Measurements from ENCODE around the gene KRT14. TPM values are rescaled to one million over a fixed set of nuclear protein-coding genes. Genes with fewer than 3 reads are reported as not detected.
"Not testable (repeated sequence)": the region's sequence is repeated elsewhere in the genome, so short reads cannot be mapped to it uniquely, and the experiment has no call there.

KRT14 gene
- total RNA-seq, 5 donors from 2014 or later (not counting 1 experiment from before 2014, with no cell fraction given) = not detected

- H3K27me3 ChIP-seq (replicated peaks in 1 of 2; ENCODE audit: control insufficient read depth in 2 of 2, extremely low read depth in 1 of 2, insufficient read depth in 2 of 2, low read length in 1 of 2) = peaks cover 0 to 23% of the 10 kb centered on the region in 2 experiments
- peaks cover 0 to 20% of the 10 kb centered on the region in 2 experiments for H3K4me1 ChIP-seq (ENCODE audit: control insufficient read depth in 1 of 2, extremely low read depth in 1 of 2, insufficient read depth in 2 of 2, low read length in 2 of 2)
- POLR2A ChIA-PET = no interaction called here
- H3K9me3 ChIP-seq = no peaks in the 10 kb centered on the region
- 79% methylated on average over 13 of the region's 13 CpGs for WGBS (ENCODE audit: insufficient coverage)
- H3K4me1 Mint-ChIP-seq = peaks cover 10 to 21% (median 17%) of the 10 kb centered on the region in 3 donors
- no peak for DNase-seq
- CTCF ChIA-PET = no interaction called here
- H3K36me3 ChIP-seq (ENCODE audit: control insufficient read depth in 2 of 2, extremely low read depth in 1 of 2, insufficient read depth in 1 of 2, low read length in 1 of 2) = no peaks in the 10 kb centered on the region
- H3K4me3 ChIP-seq (ENCODE audit: control insufficient read depth in 1 of 2, extremely low read depth in 1 of 2, low read length in 1 of 2) = no peak overlapping the region
- no peak overlapping the region for H3K4me3 Mint-ChIP-seq
- peaks cover 2 to 3% of the 10 kb centered on the region in 2 donors for H3K27me3 Mint-ChIP-seq
- ATAC-seq (replicated peaks in 1 of 4) = no peak
- H3K9me3 Mint-ChIP-seq = peaks cover 0 to 7% (median 2%) of the 10 kb centered on the region in 3 donors
- no peak overlapping the region for H3K27ac Mint-ChIP-seq
- no peaks in the 10 kb centered on the region for H3K36me3 Mint-ChIP-seq
- no peak overlapping the region for H3K27ac ChIP-seq (ENCODE audit: low read length)
Observed at GRCh38 chr17:41545829-41546410, 40.8 kb downstream of the KRT14 start.

GRCh38 chr17:41544935-41545334 lies 41.8 kb downstream of the KRT14 start:
- no peaks in the 10 kb centered on the region for H3K36me3 ChIP-seq (ENCODE audit: control insufficient read depth in 2 of 2, extremely low read depth in 1 of 2, insufficient read depth in 1 of 2, low read length in 1 of 2)
- Mint-ChIP-seq H3K27me3 (peaks cover 2 to 6% of the 10 kb centered on the region in 2 donors), H3K9me3 (peaks cover 0 to 7% (median 2%) of the 10 kb centered on the region in 3 donors), H3K4me1 (peaks cover 10 to 21% (median 17%) of the 10 kb centered on the region in 3 donors), H3K27ac (no peak overlapping the region), H3K4me3 (no peak overlapping the region), H3K36me3 (no peaks in the 10 kb centered on the region)
- CTCF ChIA-PET = interaction anchor here in 1 of 2 donors (0.7 kb wide), 1 partner anchor 43 kb away, joined by 3 read pairs; no protein-coding TSS in a partner anchor
- POLR2A ChIA-PET = interaction anchor here in 1 of 2 donors (0.5 kb wide), 1 partner anchor 624 kb away, joined by 8 read pairs; no protein-coding TSS in a partner anchor
- H3K27ac ChIP-seq (ENCODE audit: low read length) = no peak overlapping the region
- 88% methylated on average over 2 of the region's 5 CpGs for WGBS (ENCODE audit: insufficient coverage)
- DNase-seq (no peak), ATAC-seq (replicated peaks in 1 of 4) (no peak)
- no peaks in the 10 kb centered on the region for H3K9me3 ChIP-seq
- peaks cover 0 to 19% of the 10 kb centered on the region in 2 experiments for H3K27me3 ChIP-seq (replicated peaks in 1 of 2; ENCODE audit: control insufficient read depth in 2 of 2, extremely low read depth in 1 of 2, insufficient read depth in 2 of 2, low read length in 1 of 2)
- peaks cover 0 to 20% of the 10 kb centered on the region in 2 experiments for H3K4me1 ChIP-seq (ENCODE audit: control insufficient read depth in 1 of 2, extremely low read depth in 1 of 2, insufficient read depth in 2 of 2, low read length in 2 of 2)
- H3K4me3 ChIP-seq (ENCODE audit: control insufficient read depth in 1 of 2, extremely low read depth in 1 of 2, low read length in 1 of 2) = no peak overlapping the region

GRCh38 chr17:41544491-41544892 lies 42.2 kb downstream of the KRT14 start:
- Histone ChIP-seq H3K9me3 (no peaks in the 10 kb centered on the region), H3K36me3 (ENCODE audit: control insufficient read depth in 2 of 2, extremely low read depth in 1 of 2, insufficient read depth in 1 of 2, low read length in 1 of 2) (no peaks in the 10 kb centered on the region), H3K27ac (ENCODE audit: low read length) (no peak overlapping the region), H3K4me1 (ENCODE audit: control insufficient read depth in 1 of 2, extremely low read depth in 1 of 2, insufficient read depth in 2 of 2, low read length in 2 of 2) (peaks cover 0 to 17% of the 10 kb centered on the region in 2 experiments), H3K4me3 (ENCODE audit: control insufficient read depth in 1 of 2, extremely low read depth in 1 of 2, low read length in 1 of 2) (no peak overlapping the region), H3K27me3 (replicated peaks in 1 of 2; ENCODE audit: control insufficient read depth in 2 of 2, extremely low read depth in 1 of 2, insufficient read depth in 2 of 2, low read length in 1 of 2) (peaks cover 0 to 19% of the 10 kb centered on the region in 2 experiments)
- H3K4me3 Mint-ChIP-seq = no peak overlapping the region
- H3K36me3 Mint-ChIP-seq = no peaks in the 10 kb centered on the region
- peaks cover 0 to 7% (median 2%) of the 10 kb centered on the region in 3 donors for H3K9me3 Mint-ChIP-seq
- WGBS (ENCODE audit: insufficient coverage) = 83% methylated on average over 1 of the region's 5 CpGs
- H3K27ac Mint-ChIP-seq = no peak overlapping the region
- POLR2A ChIA-PET = no interaction called here
- H3K4me1 Mint-ChIP-seq = peaks cover 8 to 19% (median 16%) of the 10 kb centered on the region in 3 donors
- no peak for ATAC-seq (replicated peaks in 1 of 4)
- CTCF ChIA-PET = interaction anchor here in 1 of 2 donors (0.7 kb wide), 1 partner anchor 42 kb away, joined by 3 read pairs; no protein-coding TSS in a partner anchor
- peaks cover 2 to 6% of the 10 kb centered on the region in 2 donors for H3K27me3 Mint-ChIP-seq
- DNase-seq = no peak

GRCh38 chr17:41542786-41543185 lies 43.9 kb downstream of the KRT14 start:
- H3K4me3 Mint-ChIP-seq; H3K36me3 Mint-ChIP-seq; H3K9me3 ChIP-seq; H3K27ac Mint-ChIP-seq; H3K4me1 ChIP-seq (ENCODE audit: control insufficient read depth in 1 of 2, extremely low read depth in 1 of 2, insufficient read depth in 2 of 2, low read length in 2 of 2); H3K4me3 ChIP-seq (ENCODE audit: control insufficient read depth in 1 of 2, extremely low read depth in 1 of 2, low read length in 1 of 2); H3K4me1 Mint-ChIP-seq; DNase-seq; H3K9me3 Mint-ChIP-seq; H3K36me3 ChIP-seq (ENCODE audit: control insufficient read depth in 2 of 2, extremely low read depth in 1 of 2, insufficient read depth in 1 of 2, low read length in 1 of 2); H3K27me3 Mint-ChIP-seq; H3K27ac ChIP-seq (ENCODE audit: low read length); CTCF ChIA-PET; POLR2A ChIA-PET; ATAC-seq (replicated peaks in 1 of 4): not testable (repeated sequence)
- 83% methylated on average over 7 of the region's 10 CpGs for WGBS (ENCODE audit: insufficient coverage)
- H3K27me3 ChIP-seq (replicated peaks in 1 of 2; ENCODE audit: control insufficient read depth in 2 of 2, extremely low read depth in 1 of 2, insufficient read depth in 2 of 2, low read length in 1 of 2) = peaks cover 0 to 10% of the 10 kb centered on the region in 2 experiments

- H3K27ac Mint-ChIP-seq = no peak overlapping the region
- DNase-seq (no peak), ATAC-seq (replicated peaks in 1 of 4) (no peak)
- no peak overlapping the region for H3K4me3 Mint-ChIP-seq
- no peak overlapping the region for H3K4me3 ChIP-seq (ENCODE audit: control insufficient read depth in 1 of 2, extremely low read depth in 1 of 2, low read length in 1 of 2)
- peaks cover 0 to 10% of the 10 kb centered on the region in 2 experiments for H3K27me3 ChIP-seq (replicated peaks in 1 of 2; ENCODE audit: control insufficient read depth in 2 of 2, extremely low read depth in 1 of 2, insufficient read depth in 2 of 2, low read length in 1 of 2)
- no peaks in the 10 kb centered on the region for H3K9me3 ChIP-seq
- H3K36me3 Mint-ChIP-seq = no peaks in the 10 kb centered on the region
- no peaks in the 10 kb centered on the region for H3K4me1 Mint-ChIP-seq
- peaks cover 0 to 3% of the 10 kb centered on the region in 2 donors for H3K27me3 Mint-ChIP-seq
- ChIA-PET CTCF (interaction anchor here in 1 of 2 donors (0.6 kb wide), 1 partner anchor 11 kb away, joined by 3 read pairs; no protein-coding TSS in a partner anchor), POLR2A (interaction anchor here in 1 of 2 donors (0.5 kb wide), 1 partner anchor 11 kb away, joined by 3 read pairs; no protein-coding TSS in a partner anchor)
- no CpG with 5 or more reads among the region's 2 CpGs for WGBS (ENCODE audit: insufficient coverage)
- H3K4me1 ChIP-seq (ENCODE audit: control insufficient read depth in 1 of 2, extremely low read depth in 1 of 2, insufficient read depth in 2 of 2, low read length in 2 of 2) = no peaks in the 10 kb centered on the region
- H3K9me3 Mint-ChIP-seq = peaks cover 0 to 7% (median 2%) of the 10 kb centered on the region in 3 donors
- no peaks in the 10 kb centered on the region for H3K36me3 ChIP-seq (ENCODE audit: control insufficient read depth in 2 of 2, extremely low read depth in 1 of 2, insufficient read depth in 1 of 2, low read length in 1 of 2)
- H3K27ac ChIP-seq (ENCODE audit: low read length) = no peak overlapping the region
Observed at GRCh38 chr17:41542357-41542756, 44.3 kb downstream of the KRT14 start.

GRCh38 chr17:41540921-41541625 lies 45.6 kb downstream of the KRT14 start:
- no peak overlapping the region for H3K27ac ChIP-seq (ENCODE audit: low read length)
- ATAC-seq (replicated peaks in 1 of 4) (no peak), DNase-seq (no peak)
- no peaks in the 10 kb centered on the region for H3K4me1 ChIP-seq (ENCODE audit: control insufficient read depth in 1 of 2, extremely low read depth in 1 of 2, insufficient read depth in 2 of 2, low read length in 2 of 2)
- H3K27ac Mint-ChIP-seq = no peak overlapping the region
- no peak overlapping the region for H3K4me3 ChIP-seq (ENCODE audit: control insufficient read depth in 1 of 2, extremely low read depth in 1 of 2, low read length in 1 of 2)
- CTCF ChIA-PET = interaction anchor here in 1 of 2 donors (1.8 kb wide), 1 partner anchor 8 kb away, joined by 7 read pairs; no protein-coding TSS in a partner anchor
- POLR2A ChIA-PET = no interaction called here
- peaks cover 0 to 13% of the 10 kb centered on the region in 2 experiments for H3K27me3 ChIP-seq (replicated peaks in 1 of 2; ENCODE audit: control insufficient read depth in 2 of 2, extremely low read depth in 1 of 2, insufficient read depth in 2 of 2, low read length in 1 of 2)
- no peaks in the 10 kb centered on the region for H3K4me1 Mint-ChIP-seq
- H3K36me3 Mint-ChIP-seq = no peaks in the 10 kb centered on the region
- 78% methylated on average over 9 of the region's 10 CpGs for WGBS (ENCODE audit: insufficient coverage)
- H3K4me3 Mint-ChIP-seq = no peak overlapping the region
- H3K36me3 ChIP-seq (ENCODE audit: control insufficient read depth in 2 of 2, extremely low read depth in 1 of 2, insufficient read depth in 1 of 2, low read length in 1 of 2) = no peaks in the 10 kb centered on the region
- H3K27me3 Mint-ChIP-seq = peaks cover 6 to 7% of the 10 kb centered on the region in 2 donors
- no peaks in the 10 kb centered on the region for H3K9me3 Mint-ChIP-seq
- H3K9me3 ChIP-seq = no peaks in the 10 kb centered on the region

All from T-cell (primary cell).